Progenitor cell of endocrine pancreas (in vitro differentiated cells): ENCODE measurements around the gene TLE2. TPM values are rescaled to one million over a fixed set of nuclear protein-coding genes. Genes with fewer than 3 reads are reported as not detected.

ENCODE experiments used
- DNase-seq: peaks from one replicate; pipeline ENCODE4 v3.0.0; 2021; ENCODE audit warnings: low spot score; ENCODE audit not compliant: unreplicated experiment
- H3K27ac Mint-ChIP-seq: 2 replicates; pipeline ENCODE4 v1.8.0; 2021; ENCODE audit warnings: mild to moderate bottlenecking, moderate library complexity, mixed read lengths
- H3K27me3 Mint-ChIP-seq: 2 replicates; pipeline ENCODE4 v1.8.0; 2021; ENCODE audit warnings: mixed read lengths
- H3K36me3 Mint-ChIP-seq: 2 replicates; pipeline ENCODE4 v1.8.0; 2022; ENCODE audit warnings: mixed read lengths; ENCODE audit not compliant: insufficient read depth
- H3K4me1 Mint-ChIP-seq: 2 replicates; pipeline ENCODE4 v1.8.0; 2021; ENCODE audit warnings: low read depth, mixed read lengths
- H3K4me3 Mint-ChIP-seq: 2 replicates; pipeline ENCODE4 v1.8.0; 2021; ENCODE audit warnings: low read depth, mild to moderate bottlenecking, moderate library complexity, mixed read lengths
- H3K9me3 Mint-ChIP-seq: 2 replicates; pipeline ENCODE4 v1.8.0; 2021; ENCODE audit warnings: low read depth, mixed read lengths
- total RNA-seq: library from RNA; stranded (reverse); gene quantifications from 2 replicates; pipeline ENCODE4 v1.2.1, GENCODE V29; 2021
- TF ChIP-seq, protein P1 (sequence below): fragments of 200-600 bp; sonication (generic); IDR thresholded peaks from one replicate; pipeline ENCODE4 v1.5.0; 2021; ENCODE audit warnings: antibody characterized with exemption, mild to moderate bottlenecking; ENCODE audit not compliant: unreplicated experiment

TLE2 gene
- total RNA-seq, 1 donor from 2014 or later = 160 TPM

DNA sequence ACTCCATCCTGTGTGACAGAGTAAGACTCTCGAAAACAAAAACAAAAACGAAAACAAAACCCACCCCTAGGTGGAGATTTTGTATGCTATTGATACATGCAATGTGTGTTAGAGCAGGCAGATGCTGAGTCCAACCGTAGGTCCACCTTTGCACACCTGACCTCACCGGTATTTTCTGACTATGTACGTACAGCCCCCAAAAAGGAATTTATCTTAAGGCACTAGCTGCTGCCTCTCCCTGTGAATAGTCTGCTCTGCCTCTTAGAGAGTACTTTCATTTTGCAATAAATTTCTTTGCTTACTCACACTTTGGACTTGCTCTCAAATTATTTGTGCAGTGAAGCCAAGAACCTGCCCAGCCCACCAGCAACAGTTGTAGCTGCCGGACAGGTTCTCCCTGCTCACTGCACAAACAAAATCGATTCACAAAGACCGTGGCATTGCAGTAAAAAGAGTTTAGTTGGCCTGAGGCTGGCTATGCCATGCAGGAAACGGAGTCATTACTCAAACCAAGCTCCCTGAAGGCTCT, 76.1 kb downstream of the TLE2 start:
- TF ChIP-seq, protein P1, sequence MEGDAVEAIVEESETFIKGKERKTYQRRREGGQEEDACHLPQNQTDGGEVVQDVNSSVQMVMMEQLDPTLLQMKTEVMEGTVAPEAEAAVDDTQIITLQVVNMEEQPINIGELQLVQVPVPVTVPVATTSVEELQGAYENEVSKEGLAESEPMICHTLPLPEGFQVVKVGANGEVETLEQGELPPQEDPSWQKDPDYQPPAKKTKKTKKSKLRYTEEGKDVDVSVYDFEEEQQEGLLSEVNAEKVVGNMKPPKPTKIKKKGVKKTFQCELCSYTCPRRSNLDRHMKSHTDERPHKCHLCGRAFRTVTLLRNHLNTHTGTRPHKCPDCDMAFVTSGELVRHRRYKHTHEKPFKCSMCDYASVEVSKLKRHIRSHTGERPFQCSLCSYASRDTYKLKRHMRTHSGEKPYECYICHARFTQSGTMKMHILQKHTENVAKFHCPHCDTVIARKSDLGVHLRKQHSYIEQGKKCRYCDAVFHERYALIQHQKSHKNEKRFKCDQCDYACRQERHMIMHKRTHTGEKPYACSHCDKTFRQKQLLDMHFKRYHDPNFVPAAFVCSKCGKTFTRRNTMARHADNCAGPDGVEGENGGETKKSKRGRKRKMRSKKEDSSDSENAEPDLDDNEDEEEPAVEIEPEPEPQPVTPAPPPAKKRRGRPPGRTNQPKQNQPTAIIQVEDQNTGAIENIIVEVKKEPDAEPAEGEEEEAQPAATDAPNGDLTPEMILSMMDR = peak; percentile 47
- Mint-ChIP-seq H3K27ac (peak overlapping the region; percentile 99), H3K4me1 (peaks cover 34% of the 10 kb centered on the region), H3K27me3 (no peaks in the 10 kb centered on the region), H3K4me3 (peak overlapping the region; percentile 62), H3K36me3 (peaks cover 4% of the 10 kb centered on the region), H3K9me3 (peaks cover 3% of the 10 kb centered on the region)
- DNase-seq = peak; percentile 45

DNA sequence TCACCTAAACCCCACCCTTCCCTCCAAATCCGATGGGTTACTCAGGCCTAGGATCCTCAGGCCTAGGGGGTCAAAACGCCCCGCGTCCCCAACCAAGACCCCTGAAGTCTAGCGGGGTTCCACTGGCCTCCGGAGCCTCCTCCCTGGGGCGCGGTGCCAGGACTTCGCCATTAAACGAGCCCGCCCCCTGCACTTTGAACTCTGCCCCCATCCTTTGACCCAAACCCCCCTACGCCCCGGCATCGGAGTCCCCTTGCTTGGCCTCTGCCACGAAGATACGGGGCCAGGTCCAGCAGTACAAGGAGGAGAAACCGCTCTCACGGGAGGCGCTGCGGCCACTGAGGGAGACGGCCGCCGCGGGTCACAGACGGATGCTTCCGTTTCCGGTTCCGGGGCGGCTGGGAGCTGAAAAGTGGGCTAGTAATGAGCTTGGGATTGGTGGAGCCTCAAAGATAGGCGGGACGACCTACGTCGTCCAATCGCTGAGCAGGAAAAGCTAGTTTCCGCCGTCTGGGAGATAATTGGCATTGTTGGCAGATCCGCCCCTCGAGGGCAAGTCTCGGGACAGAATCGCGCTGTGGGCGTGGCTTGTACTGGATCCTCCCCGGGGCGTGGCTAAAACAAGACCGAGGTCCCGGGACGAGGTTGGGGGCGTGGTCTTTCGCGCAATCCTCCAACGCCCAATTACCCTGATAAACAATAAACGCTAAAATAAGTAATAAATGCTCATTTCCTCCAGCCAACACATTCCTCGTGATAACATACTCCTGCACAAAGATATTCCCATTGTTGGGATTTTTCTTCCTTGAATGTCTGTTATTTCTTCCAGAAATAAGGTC, 78.6 kb downstream of the TLE2 start:
- Mint-ChIP-seq H3K9me3 (peaks cover 11% of the 10 kb centered on the region), H3K36me3 (peaks cover 11% of the 10 kb centered on the region), H3K27me3 (no peaks in the 10 kb centered on the region), H3K4me1 (peaks cover 39% of the 10 kb centered on the region), H3K27ac (peak overlapping the region; percentile 96), H3K4me3 (peak overlapping the region; percentile 98)
- DNase-seq = peak; percentile 100
- TF ChIP-seq, protein P1 = no peak

DNA sequence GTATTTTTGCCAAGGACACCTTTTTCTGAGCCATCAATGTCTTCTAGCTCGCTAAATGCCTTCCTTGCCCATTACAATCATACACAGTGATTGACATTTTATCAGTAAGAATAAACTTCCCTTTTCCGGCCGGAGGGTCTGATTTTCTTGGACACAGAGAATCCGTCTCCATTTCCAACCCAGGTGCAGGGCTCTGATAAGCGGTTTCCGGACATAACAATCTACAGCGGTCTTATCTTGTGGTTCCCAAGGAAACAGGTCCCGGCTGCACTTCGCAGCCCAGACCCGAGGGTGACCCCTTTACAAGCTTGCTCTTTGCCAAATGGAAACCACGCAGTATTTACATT, 79.2 kb downstream of the TLE2 start:
- H3K4me3 Mint-ChIP-seq = peak overlapping the region; percentile 98
- no peaks in the 10 kb centered on the region for H3K27me3 Mint-ChIP-seq
- peaks cover 39% of the 10 kb centered on the region for H3K4me1 Mint-ChIP-seq
- peaks cover 12% of the 10 kb centered on the region for H3K36me3 Mint-ChIP-seq
- no peak for DNase-seq
- TF ChIP-seq, protein P1 = no peak
- peaks cover 11% of the 10 kb centered on the region for H3K9me3 Mint-ChIP-seq
- peak overlapping the region; percentile 96 for H3K27ac Mint-ChIP-seq

Other genes with a start within 250 kb of the TLE2 start
- gene SGTA, start 246.0 kb downstream of the TLE2 start, total RNA-seq = 74.1 and 77.5 TPM in 2 replicates
- 103 and 108 TPM in 2 replicates for gene THOP1, start 243.8 kb downstream of the TLE2 start, total RNA-seq
- 12.1 and 14.1 TPM in 2 replicates for gene ZNF554, start 209.4 kb downstream of the TLE2 start, total RNA-seq
- gene ZNF555, start 187.8 kb downstream of the TLE2 start, total RNA-seq = 13.3 and 13.7 TPM in 2 replicates
- not detected in 2 replicates for gene ZNF556, start 161.9 kb downstream of the TLE2 start, total RNA-seq
- 3.8 and 5.3 TPM in 2 replicates for gene ZNF57, start 128.4 kb downstream of the TLE2 start, total RNA-seq
- 6.3 and 7.1 TPM in 2 replicates for gene ZNF77, start 84.3 kb downstream of the TLE2 start, total RNA-seq
- gene TLE6, start 51.7 kb downstream of the TLE2 start, total RNA-seq = 18.4 and 21.0 TPM in 2 replicates
- gene TLE5, start 33.2 kb upstream of the TLE2 start, total RNA-seq = 469 and 507 TPM in 2 replicates
- 37.9 and 39.5 TPM in 2 replicates for gene GNA11, start 65.1 kb upstream of the TLE2 start, total RNA-seq
- not detected in 2 replicates for gene GNA15, start 106.8 kb upstream of the TLE2 start, total RNA-seq
- gene S1PR4, start 149.5 kb upstream of the TLE2 start, total RNA-seq = not detected in 2 replicates
- 54.6 and 57.7 TPM in 2 replicates for gene NCLN, start 156.7 kb upstream of the TLE2 start, total RNA-seq
- 1.6 and 1.7 TPM in 2 replicates for gene CELF5, start 195.4 kb upstream of the TLE2 start, total RNA-seq